ENCODE results near the gene ELL3.

ELL3 gene

DNA sequence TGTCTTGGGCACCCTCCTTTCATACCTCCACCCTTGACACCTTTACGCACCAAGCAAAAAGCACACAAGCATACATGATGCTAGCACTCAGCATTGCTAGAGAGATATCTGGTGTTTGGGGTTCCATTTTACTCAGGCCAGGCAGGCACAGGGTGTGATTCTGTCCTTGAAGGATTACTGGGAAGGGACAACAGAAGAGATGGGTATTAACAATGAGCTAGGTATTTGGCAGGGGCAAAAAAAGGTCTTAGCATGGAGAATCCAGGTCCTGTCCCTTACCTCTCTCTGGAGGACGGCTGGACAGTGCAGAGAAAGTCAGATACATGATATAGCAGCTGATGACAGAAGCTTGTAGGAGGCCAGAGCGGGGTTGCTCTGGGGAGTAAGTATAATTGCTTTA, 19.8 kb upstream of the ELL3 start:
- Histone ChIP-seq H3K9me3 (ENCODE audit: control insufficient read depth, insufficient read depth, low read length) (no peaks in the 10 kb centered on the region), H3K36me3 (ENCODE audit: insufficient read depth, low read length) (peaks cover 18% of the 10 kb centered on the region), H3K9ac (ENCODE audit: low read depth, low read length) (no peak overlapping the region), H3K4me1 (ENCODE audit: insufficient read depth, low read length) (peaks cover 15% of the 10 kb centered on the region; the same call in 1 of the 2 replicates)

DNA sequence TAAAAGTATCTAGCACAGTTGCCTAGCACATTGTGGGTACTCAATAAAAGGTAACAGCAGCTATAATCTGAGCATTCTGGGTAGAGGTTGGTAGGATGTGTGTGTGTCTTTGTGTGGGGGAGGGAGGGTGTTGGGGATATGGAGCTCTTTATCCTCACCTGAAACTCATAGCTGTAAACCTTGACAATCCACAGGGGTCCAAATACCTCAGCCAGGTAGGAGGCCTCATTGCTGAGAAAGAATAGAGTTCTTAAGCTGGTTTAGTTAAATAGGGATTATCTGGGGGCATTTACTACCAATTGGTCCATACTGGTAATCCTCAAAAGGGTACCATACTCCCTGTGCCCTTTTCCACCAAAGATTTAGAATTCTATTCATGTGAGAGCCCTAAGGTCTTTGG, 19.2 kb upstream of the ELL3 start:
- Histone ChIP-seq H3K9ac (ENCODE audit: low read depth, low read length) (no peak overlapping the region), H3K36me3 (ENCODE audit: insufficient read depth, low read length) (peaks cover 18% of the 10 kb centered on the region), H3K9me3 (ENCODE audit: control insufficient read depth, insufficient read depth, low read length) (no peaks in the 10 kb centered on the region), H3K4me1 (ENCODE audit: insufficient read depth, low read length) (peaks cover 15% of the 10 kb centered on the region; the same call in 1 of the 2 replicates)

DNA sequence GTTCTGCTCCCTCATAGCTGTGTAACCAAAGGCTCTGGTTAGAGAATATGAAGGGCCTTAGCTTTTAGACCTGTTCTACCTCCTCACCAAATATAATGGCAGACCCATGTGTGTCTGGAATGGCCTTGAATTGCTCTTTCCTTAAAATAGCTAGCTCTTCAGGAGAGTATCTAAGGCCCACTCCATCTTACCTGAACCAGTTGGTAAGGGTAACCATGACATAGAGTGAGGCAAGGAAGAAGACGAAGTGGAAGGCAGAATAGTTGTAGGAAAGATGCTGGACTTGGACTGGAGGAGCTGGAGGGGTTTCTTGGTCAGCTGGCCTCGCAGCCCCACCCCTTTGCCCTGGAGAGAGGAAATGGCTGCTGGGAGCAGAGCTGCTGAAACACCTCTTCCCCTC, 18.4 kb upstream of the ELL3 start:
- Histone ChIP-seq H3K9me3 (ENCODE audit: control insufficient read depth, insufficient read depth, low read length) (no peaks in the 10 kb centered on the region), H3K36me3 (ENCODE audit: insufficient read depth, low read length) (peaks cover 18% of the 10 kb centered on the region), H3K9ac (ENCODE audit: low read depth, low read length) (no peak overlapping the region), H3K4me1 (ENCODE audit: insufficient read depth, low read length) (peaks cover 15% of the 10 kb centered on the region; the same call in 1 of the 2 replicates)

DNA sequence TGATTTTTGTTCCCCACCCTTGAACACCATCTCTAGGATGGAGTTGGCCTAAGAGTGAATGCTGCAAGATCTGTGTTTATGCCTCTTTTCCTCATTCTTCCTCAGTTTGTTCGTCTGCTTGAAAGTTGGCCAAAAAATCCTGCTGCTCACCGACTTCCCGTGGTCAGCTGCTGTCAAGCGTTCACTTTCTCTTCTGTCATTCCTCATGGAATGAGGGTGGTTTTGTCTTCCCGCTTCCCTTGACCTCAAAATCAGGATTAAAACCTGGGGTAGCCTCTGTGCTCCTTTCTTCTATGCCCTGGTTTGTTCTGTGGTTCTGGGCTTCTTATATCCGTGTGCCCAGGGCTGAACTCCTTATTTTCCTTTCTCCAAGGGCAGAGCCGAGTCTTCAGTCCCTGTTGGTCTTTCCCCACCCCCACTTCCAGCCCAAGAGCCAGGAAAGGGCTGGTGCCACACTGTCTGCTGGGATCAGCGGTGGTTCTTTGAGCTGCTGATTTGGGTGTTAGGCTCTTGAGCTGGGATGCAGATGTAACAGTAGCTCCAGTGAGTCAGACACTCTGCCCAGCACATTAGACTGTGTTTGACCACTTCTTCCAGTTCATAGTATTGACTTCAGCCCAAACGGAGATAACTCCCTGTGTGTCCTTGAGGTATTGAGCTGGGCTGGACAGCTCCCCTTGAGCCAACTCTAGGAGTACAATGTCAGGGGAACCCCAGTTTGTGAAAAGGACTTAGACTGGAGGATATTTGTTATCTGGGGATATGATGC, 17.7 kb upstream of the ELL3 start:
- Histone ChIP-seq H3K4me1 (ENCODE audit: insufficient read depth, low read length) (peaks cover 15% of the 10 kb centered on the region; the same call in 1 of the 2 replicates), H3K9ac (ENCODE audit: low read depth, low read length) (no peak overlapping the region), H3K36me3 (ENCODE audit: insufficient read depth, low read length) (peaks cover 18% of the 10 kb centered on the region), H3K9me3 (ENCODE audit: control insufficient read depth, insufficient read depth, low read length) (no peaks in the 10 kb centered on the region)

DNA sequence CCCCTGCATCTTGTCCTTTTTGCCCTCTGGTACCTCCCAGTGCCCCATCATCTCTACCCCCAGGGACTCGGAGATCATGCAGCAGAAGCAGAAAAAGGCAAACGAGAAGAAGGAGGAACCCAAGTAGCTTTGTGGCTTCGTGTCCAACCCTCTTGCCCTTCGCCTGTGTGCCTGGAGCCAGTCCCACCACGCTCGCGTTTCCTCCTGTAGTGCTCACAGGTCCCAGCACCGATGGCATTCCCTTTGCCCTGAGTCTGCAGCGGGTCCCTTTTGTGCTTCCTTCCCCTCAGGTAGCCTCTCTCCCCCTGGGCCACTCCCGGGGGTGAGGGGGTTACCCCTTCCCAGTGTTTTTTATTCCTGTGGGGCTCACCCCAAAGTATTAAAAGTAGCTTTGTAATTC, 16.9 kb upstream of the ELL3 start:
- H3K9ac ChIP-seq (ENCODE audit: low read depth, low read length) = no peak overlapping the region; the same call in 1 of the 2 replicates
- peaks cover 15% of the 10 kb centered on the region; the same call in 1 of the 2 replicates for H3K4me1 ChIP-seq (ENCODE audit: insufficient read depth, low read length)
- H3K36me3 ChIP-seq (ENCODE audit: insufficient read depth, low read length) = peaks cover 18% of the 10 kb centered on the region

DNA sequence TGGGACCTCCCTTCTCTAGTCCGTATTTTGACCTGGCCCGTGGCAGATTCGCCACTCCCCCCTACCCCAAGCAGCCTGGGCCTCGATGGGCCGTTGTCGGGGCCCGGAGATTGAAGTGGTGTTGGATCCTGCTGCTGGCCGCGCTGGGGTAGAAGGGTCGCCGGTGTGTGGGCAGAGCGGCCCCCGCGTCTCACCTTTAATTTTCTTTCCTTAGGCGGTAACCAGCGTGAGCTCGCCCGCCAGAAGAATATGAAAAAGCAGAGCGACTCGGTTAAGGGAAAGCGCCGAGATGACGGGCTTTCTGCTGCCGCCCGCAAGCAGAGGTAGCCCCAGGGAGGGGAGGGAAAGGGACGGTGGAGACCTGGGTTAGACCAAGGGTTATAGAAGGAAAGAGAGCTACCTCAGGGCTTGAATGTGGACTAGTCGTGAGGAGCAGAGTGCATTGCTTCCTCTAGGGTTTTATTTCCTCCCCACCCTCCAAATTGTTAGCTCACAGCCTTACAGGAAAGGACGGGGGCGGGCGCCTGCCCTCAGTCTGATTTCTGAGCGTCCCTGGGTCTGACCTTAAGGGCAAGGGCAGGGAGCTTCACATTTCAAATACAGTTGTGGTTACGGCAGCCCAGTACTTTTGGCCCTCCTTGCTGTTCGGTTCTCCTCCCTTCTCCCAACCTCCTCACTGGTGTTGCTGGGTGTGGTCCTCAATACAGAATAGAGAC, 16.2 kb upstream of the ELL3 start:
- Histone ChIP-seq H3K4me1 (ENCODE audit: insufficient read depth, low read length) (peaks cover 15% of the 10 kb centered on the region; the same call in 1 of the 2 replicates), H3K9me3 (ENCODE audit: control insufficient read depth, insufficient read depth, low read length) (no peaks in the 10 kb centered on the region), H3K36me3 (ENCODE audit: insufficient read depth, low read length) (peaks cover 18% of the 10 kb centered on the region), H3K9ac (ENCODE audit: low read depth, low read length) (peak overlapping the region; percentile 83)

More for the DNA sequence above, 16.9 kb upstream of the ELL3 start:
- no peaks in the 10 kb centered on the region for H3K9me3 ChIP-seq (ENCODE audit: control insufficient read depth, insufficient read depth, low read length)

DNA sequence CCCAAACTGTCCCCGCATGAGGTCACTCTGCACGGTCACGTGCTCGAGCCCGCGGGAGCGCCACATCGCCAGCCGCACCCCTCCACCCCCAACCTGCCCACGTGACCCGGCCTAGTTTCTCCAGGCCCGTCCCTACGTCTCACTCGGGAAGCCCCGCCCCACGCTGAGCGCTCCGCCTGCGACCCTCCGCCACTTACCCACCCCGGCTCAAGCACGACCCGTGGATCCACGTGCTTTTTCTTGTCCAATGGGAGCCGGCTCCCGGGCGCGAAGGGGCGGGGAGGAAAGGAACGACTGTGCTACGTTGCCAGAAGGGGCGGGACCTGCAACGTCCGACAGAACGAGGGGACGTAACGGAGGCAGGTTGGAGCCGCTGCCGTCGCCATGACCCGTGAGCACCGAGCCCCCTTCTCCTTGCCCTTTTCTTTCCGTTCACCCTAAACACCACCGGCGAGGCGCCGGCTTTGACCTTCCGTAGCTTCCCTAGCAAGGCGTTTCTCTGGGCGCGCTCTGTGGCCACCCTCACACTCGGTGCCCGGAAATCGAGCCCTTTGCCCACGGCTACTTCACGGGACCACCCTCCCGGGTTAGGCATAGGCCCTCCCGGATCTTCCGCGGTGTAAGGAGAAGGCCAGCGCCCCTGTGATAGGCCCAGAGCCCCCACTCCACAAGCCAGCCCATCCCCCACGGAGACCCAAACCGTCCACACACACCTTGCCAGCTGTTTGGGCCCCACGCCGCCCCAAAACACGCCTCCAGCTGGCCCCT, 15.4 kb upstream of the ELL3 start, which contains the start of gene SERF2:
Gene SERF2 (plus strand): TSS at position 328 of the 768 bp plus-strand sequence. CDS start 57 bp downstream, at position 385.
- Histone ChIP-seq H3K36me3 (ENCODE audit: insufficient read depth, low read length) (peaks cover 18% of the 10 kb centered on the region), H3K9me3 (ENCODE audit: control insufficient read depth, insufficient read depth, low read length) (no peaks in the 10 kb centered on the region), H3K9ac (ENCODE audit: low read depth, low read length) (peak within 1 kb of the TSS; percentile 83), H3K4me1 (ENCODE audit: insufficient read depth, low read length) (peaks cover 15% of the 10 kb centered on the region; the same call in 1 of the 2 replicates)

DNA sequence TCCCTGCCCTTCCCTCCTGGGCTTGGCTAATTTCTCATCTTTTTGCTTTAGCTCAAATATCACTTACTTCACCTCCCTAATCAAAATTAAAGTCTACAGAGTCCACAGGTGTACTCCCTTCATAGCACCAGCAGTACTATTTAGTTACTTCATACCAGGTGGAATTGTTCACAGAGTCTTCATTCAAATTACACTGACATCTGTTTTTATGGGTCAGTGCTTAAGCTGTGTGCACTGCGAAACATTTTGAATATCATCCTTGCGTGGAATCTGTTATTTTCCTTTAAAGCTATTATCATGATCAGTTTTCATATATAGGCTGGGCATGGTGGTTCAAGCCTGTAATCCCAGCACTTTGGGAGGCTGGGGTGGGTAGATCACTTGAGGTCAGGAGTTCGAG, 12.6 kb upstream of the ELL3 start:
- no peaks in the 10 kb centered on the region for H3K9me3 ChIP-seq (ENCODE audit: control insufficient read depth, insufficient read depth, low read length)
- 0 out of 2 replicates have a peak, but pooled peaks cover 2% of the 10 kb centered on the region for H3K4me1 ChIP-seq (ENCODE audit: insufficient read depth, low read length)
- peaks cover 10% of the 10 kb centered on the region for H3K36me3 ChIP-seq (ENCODE audit: insufficient read depth, low read length)
- H3K9ac ChIP-seq (ENCODE audit: low read depth, low read length) = no peak overlapping the region

DNA sequence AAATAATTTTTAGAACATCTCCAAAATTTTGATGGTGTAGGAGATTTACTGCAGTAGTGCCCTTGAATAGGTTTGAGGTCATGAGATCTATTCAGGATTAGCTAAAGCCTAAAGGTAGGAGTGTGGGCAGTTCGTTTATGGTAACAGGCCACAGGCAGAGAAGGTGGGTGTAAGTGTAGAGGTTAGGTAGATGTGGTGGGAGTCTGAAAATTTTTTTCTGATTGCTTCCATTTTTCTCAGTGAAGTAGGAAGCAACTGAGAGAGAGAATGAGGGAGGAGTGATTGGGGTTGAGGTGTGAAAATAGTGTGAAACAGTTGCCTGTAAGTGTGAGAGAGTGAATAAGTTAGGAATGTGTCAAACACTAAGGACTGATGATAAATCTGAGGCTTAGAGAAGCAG, 2.2 kb upstream of the ELL3 start:
- no peaks in the 10 kb centered on the region for H3K9me3 ChIP-seq (ENCODE audit: control insufficient read depth, insufficient read depth, low read length)
- no peak overlapping the region for H3K9ac ChIP-seq (ENCODE audit: low read depth, low read length)
- no peaks in the 10 kb centered on the region for H3K36me3 ChIP-seq (ENCODE audit: insufficient read depth, low read length)
- peaks cover 2% of the 10 kb centered on the region; the same call in 1 of the 2 replicates for H3K4me1 ChIP-seq (ENCODE audit: insufficient read depth, low read length)

DNA sequence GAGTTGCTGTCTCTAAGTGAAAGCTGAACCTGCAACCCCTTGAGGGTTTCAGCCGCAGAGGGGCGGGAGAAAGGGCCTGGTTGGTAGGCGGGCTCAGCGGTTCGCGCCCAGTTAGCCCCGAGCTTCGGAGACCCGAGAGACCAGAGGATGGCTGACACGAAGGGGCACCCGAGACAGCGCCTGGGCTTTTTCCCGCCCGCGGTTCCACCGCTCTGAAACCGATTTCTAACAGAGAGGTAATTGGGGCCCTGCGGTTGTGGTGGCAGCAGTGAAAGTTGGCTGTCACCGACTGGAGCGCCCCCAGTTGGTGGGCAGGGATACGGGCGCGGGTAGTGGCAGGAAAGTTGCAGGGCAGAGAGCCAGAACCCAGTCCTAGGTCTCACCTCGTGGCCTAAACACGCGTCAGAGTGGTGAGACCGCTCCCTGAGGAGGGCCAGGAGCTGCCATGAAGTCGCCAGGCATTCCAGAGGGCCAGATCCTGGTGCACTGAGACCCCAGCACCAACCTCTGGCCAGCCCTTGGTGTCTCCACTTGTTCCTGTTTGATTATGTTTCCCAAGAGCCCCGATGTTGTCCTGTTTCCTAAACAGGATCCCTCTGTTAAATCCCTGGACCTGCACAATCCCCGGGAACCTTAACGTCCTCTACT, 625 bp upstream of the ELL3 start:
- no peaks in the 10 kb centered on the region for H3K9me3 ChIP-seq (ENCODE audit: control insufficient read depth, insufficient read depth, low read length)
- peak overlapping the region; percentile 73 for H3K9ac ChIP-seq (ENCODE audit: low read depth, low read length)
- H3K4me1 ChIP-seq (ENCODE audit: insufficient read depth, low read length) = peaks cover 2% of the 10 kb centered on the region; the same call in 1 of the 2 replicates
- H3K36me3 ChIP-seq (ENCODE audit: insufficient read depth, low read length) = peaks cover 7% of the 10 kb centered on the region; the same call in 1 of the 2 replicates

DNA sequence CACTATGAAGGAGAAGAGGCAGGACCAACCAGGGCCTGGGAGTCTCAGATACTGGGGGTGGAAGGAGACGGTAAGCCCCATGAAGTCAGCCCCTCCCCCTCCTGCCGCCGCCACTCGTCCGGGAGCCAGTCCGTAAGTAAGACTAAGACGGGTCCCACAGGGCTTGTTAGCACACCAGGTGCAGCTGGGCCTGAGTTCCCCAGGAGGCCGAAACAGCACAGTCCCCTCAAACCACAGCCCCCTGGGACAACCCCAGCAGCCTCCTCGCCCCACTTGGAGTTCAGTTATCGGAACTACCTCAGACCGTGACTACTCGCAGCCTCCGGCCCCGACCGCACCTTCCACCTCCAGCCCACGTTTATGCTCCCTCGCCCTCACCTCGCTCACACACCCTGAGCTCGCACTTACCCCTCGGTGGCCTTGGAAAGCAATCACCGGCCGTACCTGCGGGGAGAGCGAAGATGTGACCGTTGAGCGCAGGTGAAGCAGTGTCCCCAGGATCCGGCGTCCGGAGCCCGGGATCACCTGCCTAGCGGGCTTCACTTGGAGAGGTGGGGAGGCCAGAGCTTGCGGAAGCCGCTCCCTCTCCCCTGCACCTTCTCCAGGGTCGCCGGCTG, 557 bp downstream of the ELL3 start:
- peaks cover 15% of the 10 kb centered on the region for H3K36me3 ChIP-seq (ENCODE audit: insufficient read depth, low read length)
- peaks cover 2% of the 10 kb centered on the region; the same call in 1 of the 2 replicates for H3K4me1 ChIP-seq (ENCODE audit: insufficient read depth, low read length)
- no peaks in the 10 kb centered on the region for H3K9me3 ChIP-seq (ENCODE audit: control insufficient read depth, insufficient read depth, low read length)
- H3K9ac ChIP-seq (ENCODE audit: low read depth, low read length) = peak overlapping the region; percentile 73

DNA sequence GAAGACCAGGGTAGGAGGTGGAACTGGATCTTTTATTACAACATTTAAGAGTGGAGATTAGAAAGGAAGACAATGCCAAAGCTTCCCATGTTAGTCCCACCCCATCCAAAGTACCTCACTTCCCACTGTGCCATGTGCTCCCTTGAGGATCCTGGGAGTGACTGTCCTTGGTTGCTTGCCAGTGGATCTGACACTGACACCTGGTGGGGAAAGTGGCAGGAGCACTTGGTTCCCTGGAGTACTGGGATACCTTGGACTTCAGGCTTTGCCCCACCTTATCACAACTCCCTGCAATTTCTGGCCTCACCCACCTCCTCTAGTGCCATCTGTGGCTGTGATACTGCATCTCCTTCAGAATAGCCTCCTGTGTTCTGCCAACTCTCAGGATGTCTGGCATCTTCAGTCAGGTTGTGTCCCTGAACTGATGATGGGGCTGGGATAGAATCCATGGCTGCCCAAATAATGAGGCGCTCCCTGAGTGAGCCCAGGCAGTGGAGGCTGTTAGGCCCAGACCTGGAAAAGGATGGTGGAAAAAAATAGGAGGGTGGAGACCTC, 1.3 kb downstream of the ELL3 start:
- H3K4me1 ChIP-seq (ENCODE audit: insufficient read depth, low read length) = peaks cover 2% of the 10 kb centered on the region; the same call in 1 of the 2 replicates
- peak overlapping the region; percentile 73; the same call in 1 of the 2 replicates for H3K9ac ChIP-seq (ENCODE audit: low read depth, low read length)
- no peaks in the 10 kb centered on the region for H3K9me3 ChIP-seq (ENCODE audit: control insufficient read depth, insufficient read depth, low read length)
- peaks cover 21% of the 10 kb centered on the region for H3K36me3 ChIP-seq (ENCODE audit: insufficient read depth, low read length)

DNA sequence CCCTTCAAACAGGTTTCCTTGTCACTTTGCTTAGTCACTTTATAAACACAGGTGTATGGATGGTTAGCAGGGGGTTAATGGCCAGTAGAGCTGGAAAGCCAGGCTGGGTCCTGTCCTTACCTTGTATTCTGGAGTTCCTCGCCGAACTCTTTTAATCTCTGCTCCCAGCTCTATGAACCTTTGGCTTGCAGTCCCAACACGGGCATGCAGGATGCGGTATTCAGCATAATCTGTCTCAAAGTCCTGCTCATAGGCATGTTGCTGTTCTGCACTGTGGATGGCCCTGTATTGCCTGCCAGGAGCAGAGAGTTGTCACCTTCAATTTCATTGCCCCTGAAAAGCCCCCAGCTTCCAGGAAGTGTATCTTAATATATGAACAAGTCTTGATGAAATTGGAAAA, 2.7 kb downstream of the ELL3 start:
- Histone ChIP-seq H3K9ac (ENCODE audit: low read depth, low read length) (no peak overlapping the region), H3K36me3 (ENCODE audit: insufficient read depth, low read length) (peaks cover 29% of the 10 kb centered on the region), H3K4me1 (ENCODE audit: insufficient read depth, low read length) (peaks cover 2% of the 10 kb centered on the region; the same call in 1 of the 2 replicates), H3K9me3 (ENCODE audit: control insufficient read depth, insufficient read depth, low read length) (no peaks in the 10 kb centered on the region)
